HG02870 (cell line): ENCODE measurements around the gene RAD52.
"Not testable (repeated sequence)": the region's sequence is repeated elsewhere in the genome, so short reads cannot be mapped to it uniquely, and the experiment has no call there.

Source experiments
- ATAC-seq: cut with Tn5 transposase; IDR thresholded peaks from one replicate; pipeline ENCODE4 v1.9.1; 2021; ENCODE audit warnings: mild to moderate bottlenecking, moderate library complexity; ENCODE audit not compliant: unreplicated experiment

The RAD52 gene

GRCh38 chr12:968545-968944 lies 19.1 kb upstream of the RAD52 start:
- ATAC-seq = no peak

DNA sequence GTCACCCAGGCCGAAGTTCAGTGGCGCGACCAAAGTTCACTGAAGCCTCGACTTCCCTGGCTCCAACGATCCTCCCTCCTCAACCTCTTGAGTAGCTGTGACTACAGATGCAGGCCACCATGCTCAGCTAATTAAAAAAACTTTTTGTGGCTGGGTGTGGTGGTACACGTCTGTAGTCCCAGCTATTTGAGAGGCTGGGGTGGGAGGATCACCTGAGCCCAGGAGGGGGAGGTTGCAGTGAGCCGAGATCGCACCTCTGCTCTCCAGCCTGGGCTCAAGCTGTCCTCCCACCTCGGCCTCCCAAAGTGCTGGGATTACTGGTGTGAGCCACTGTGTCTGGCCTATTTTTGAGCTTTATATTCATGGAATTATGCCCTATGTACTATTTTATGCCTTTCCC lies 18.1 kb upstream of the RAD52 start:
- no peak for ATAC-seq

- no peak for ATAC-seq
These were observed 17.2 kb upstream of the RAD52 start for GRCh38 chr12:966724-967123.

GRCh38 chr12:958588-959123 lies 9.2 kb upstream of the RAD52 start:
- no peak for ATAC-seq

DNA sequence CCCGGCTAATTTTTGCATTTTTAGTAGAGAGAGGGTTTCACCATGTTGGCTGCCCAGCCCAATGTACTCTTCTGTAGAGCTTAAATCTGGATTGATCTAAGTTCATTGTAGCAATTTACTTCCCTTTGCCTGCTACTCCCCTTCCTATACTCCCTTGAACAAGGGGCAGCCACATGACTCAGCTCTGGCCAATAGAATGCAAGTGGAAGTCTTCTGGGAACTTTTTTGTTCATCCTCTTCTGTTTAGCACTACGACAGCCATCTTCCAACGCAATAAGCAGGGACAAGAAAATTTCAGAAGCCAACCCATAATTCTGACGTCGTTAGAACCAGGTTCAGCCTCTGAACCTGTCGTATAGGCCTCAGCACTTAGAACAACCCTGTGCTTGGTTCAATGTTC lies 6.4 kb upstream of the RAD52 start:
- no peak for ATAC-seq

DNA sequence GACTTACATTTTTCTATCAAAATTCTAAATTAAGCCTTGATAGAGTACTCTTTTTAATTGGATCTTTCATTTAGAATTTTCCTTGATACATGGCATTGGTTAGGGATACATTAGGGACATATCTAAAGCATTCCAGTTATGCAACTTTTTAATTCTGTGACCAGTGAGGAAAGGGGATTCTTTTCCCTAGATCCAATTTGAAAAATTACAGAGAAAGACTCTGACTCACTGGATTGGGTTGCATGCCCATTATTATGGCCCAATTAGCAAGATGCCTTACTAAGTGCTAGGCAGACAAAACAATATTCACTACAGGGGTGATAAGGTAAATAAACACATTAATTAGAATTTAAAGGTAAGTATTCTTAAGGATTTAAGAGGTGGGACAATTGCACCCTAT lies 5.2 kb upstream of the RAD52 start:
- no peak for ATAC-seq

- no peak for ATAC-seq
These were observed 4.3 kb upstream of the RAD52 start for GRCh38 chr12:953776-954175.

DNA sequence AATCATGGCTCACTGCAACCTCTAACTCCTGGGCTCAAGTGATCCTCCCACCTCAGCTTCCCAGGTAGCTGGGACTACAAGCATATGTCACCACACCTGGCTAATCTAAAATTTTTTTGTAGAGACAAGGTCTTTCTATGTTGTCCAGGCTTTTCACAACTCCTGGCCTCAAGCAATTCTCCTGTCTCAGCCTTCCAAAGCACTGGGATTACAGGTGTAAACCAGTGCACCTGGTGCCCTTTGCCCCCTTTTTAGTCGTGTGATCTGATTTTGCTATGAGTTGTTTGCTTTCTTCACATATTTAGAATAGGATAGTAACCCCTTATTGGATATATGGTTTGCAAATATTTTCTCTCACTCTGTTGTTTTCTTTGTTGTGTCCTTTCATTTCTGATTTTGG lies 1.7 kb upstream of the RAD52 start:
- no peak for ATAC-seq

DNA sequence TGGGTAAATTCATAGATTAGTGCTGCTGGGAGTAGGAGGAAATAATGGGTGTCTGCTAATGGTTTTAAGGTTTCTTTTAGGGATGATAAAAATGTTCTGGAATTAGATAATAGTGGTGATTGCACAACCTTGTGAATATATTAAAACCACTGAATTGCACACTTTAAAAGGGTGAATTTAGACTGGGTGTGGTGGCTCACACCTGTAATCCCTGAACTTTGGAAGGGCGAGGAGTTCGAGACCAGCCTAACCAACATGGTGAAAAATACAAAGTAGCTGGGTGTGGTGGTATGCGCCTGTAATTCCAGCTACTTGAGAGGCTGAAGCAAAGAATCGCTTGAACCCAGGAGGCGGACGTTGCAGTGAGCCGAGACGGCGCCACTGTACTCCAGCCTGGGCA lies 1.3 kb downstream of the RAD52 start:
- ATAC-seq = no peak

DNA sequence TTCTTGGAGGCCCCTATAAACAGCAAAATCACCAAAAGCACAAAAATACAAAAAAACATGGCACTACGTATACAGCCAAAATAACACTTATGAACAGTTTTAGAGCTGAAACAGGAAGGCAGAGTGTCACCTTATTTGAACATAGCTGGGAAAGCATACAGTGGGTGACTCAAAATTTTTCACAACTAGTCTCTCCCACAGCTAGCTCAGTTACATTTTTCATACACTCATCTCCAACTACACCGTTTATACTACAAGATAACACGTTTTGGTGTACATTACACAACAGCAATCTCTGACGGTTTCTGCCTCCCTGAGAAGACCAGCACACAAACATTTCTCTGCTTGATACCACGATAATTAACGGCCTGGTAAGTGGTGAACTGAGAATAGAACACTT lies 2.9 kb downstream of the RAD52 start:
- ATAC-seq = no peak

GRCh38 chr12:946212-946611 lies 3.3 kb downstream of the RAD52 start:
- ATAC-seq = no peak

DNA sequence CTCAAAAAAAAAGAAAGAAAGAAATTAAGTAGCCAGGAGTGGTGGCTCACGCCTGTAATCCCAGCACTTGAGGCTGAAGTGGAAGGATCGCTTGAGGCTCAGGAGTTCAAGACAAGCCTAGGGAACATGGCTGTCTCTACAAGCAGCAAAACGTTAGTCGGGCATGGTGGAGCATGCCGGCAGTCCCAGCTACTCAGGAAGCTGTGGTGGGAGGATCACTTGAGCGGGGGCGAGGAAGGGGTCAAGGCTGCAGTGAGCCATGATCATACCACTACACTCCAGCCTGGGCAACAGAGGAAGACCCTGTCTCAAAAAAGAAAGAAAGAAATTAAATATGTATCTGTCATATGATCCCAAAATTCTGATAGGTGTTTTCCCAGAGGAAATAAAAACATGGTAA lies 5.3 kb downstream of the RAD52 start:
- ATAC-seq = no peak

DNA sequence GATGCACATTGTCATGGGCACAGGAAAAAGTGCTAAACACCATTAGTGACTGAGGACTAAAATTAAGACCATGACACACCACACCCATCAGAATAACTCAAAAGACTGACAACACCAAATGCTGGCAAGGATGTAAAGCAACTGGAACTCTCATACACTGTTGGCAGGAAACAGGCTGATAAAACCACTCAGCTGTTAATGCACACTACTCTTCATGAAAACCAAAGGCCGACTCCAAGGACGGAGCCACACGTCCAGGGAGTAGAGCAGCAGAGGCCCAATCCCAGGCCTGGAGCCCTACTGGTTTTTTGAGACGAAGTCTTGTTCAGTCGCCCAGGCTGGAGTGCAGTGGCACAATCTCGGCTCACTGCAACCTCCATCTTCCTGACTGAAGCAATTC lies 6.4 kb downstream of the RAD52 start:
- ATAC-seq = no peak

DNA sequence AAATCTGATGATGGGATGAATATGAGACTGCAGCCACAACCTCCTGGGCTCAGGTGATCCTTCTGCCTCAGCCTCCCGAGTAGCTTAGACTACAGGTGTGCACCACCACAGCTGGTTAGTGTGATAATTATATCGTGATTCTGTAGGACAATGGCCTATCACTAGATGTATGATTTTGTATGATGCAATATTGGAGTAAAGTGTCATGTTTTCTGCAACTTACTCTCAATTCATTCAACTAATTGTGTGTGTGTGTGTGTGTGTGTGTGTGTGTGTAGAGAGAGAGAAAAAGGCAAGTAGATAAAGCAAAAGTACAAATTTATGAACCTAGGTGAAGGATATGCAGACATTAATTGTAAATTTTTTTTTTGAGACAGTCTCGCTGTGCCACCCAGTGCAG lies 10.7 kb downstream of the RAD52 start:
- no peak for ATAC-seq

DNA sequence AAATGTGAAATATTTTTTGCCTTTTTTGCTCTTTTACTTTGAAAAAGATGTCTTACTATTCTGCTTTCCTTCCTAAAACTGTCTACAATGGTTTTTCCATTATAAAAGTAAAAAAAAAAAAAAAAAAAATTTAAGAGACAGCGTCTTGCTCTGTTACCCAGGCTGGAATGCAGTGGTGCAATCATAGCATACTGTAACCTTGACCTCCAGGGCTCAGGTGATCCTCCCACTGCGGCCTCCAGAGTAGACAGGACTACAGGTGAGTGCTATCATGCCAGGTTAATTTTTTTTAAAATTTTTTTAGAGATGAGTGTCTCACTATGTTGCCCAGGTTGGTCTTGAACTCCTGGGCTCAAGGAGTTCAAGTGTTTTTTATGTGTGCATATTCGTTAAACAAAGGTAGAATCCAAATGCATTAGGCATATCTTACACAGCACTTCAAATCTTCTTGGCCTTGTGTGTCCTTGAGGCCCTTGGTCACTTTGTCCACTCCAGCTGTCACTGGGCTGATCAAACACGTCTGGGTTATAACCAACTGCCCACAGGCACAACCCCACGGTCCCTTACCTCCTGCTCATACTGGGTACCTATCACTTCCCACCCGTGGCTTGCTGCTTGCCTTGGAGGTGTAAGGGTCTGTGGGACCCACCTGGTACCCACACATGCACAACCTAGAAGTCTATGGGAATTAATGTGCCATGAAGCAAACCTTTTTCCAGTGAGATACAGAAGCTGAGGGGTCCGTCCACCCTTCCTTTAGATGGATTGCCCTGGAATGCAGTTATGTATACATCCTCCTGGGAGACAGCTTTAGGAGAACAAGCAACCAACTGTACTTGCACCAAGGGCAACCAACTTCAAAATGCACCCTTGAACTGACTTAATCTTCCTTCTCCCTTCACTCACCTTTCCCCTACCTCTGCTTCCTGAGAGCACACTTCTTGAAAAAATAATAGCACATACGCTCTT lies 12.8 kb downstream of the RAD52 start:
- no peak for ATAC-seq

GRCh38 chr12:935891-936290 lies 13.6 kb downstream of the RAD52 start:
- ATAC-seq = not testable (repeated sequence)

DNA sequence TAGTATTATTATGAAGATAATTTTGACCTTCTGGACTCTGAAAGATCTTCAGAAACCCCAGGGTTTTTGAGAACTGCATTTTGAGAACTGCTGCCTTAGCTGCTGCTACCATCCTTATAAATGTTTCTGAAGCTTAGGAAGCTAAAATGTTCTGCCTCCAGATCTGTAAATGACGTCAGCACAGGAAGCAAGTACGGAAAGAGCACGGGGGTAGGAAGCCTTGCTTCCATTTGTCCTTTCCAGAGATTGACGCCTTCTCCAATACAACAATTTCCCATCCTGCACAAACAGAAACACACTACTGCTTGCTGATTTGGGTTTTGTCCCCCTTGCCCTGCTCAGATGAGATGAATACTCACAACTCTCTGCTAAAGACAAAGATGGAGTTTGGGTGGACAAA lies 17.9 kb downstream of the RAD52 start:
- no peak for ATAC-seq

DNA sequence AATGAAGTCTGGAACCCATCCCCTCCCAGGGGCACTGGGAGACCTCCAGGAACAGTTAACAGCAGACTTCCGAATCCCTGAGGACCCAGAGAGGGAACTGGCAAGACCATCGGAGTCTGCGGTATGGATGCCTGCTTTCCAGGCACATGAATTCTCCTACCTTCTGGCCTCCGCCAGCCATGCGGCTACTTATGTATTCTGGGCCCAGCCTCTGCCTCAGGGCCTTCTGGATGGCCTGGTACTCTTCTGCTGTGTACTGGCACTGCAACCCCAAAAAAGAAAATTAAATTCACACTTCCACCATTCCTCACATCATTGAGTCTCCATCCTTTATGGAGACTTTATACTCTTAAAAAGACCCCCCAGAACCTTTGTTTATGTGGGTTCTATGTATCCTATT lies 18.4 kb downstream of the RAD52 start:
- no peak for ATAC-seq

DNA sequence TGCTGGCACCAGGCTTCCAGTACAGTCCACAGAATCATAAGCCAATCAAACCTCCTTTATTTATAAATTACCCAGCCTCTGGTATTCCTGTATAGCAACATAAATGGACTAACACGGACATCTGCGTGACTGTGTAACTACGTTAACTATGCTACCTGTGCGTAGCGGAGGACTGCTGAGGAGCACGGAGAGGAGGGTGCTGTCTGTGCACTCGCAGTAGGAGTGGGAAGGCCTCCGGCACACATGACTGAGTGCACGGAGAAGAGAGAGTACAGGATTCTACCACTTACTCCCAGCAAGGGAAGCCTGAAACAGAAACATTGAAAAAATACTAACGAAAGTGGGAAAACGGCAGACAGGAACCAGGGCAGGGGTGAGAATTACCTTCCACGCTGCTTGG lies 22.9 kb downstream of the RAD52 start:
- no peak for ATAC-seq

- no peak for ATAC-seq
These were observed 27.2 kb downstream of the RAD52 start for GRCh38 chr12:922285-922684.

GRCh38 chr12:920676-921075 lies 28.8 kb downstream of the RAD52 start:
- ATAC-seq = no peak

GRCh38 chr12:916712-917445 lies 32.6 kb downstream of the RAD52 start:
- no peak for ATAC-seq
